KMS-11 (cell line): ENCODE measurements around the gene CALCR.
"Not testable (repeated sequence)": the region's sequence is repeated elsewhere in the genome, so short reads cannot be mapped to it uniquely, and the experiment has no call there.

Experiments used
- H2AFZ ChIP-seq: fragments of 200-600 bp; sonication (generic); 2 replicates; pipeline ENCODE4 v1.6.1; 2016; ENCODE audit warnings: antibody characterized with exemption, mixed run types, low read depth
- H3K27ac ChIP-seq: fragments of 200-600 bp; sonication (generic); 2 replicates; pipeline ENCODE4 v1.6.1; 2016; ENCODE audit warnings: mild to moderate bottlenecking, mixed run types
- H3K27me3 ChIP-seq: fragments of 200-600 bp; sonication (generic); 2 replicates; pipeline ENCODE4 v1.6.1; 2017; ENCODE audit warnings: mild to moderate bottlenecking, low read depth, mixed run types, moderate library complexity; ENCODE audit not compliant: insufficient read depth
- H3K36me3 ChIP-seq: fragments of 200-600 bp; sonication (generic); 2 replicates; pipeline ENCODE4 v1.6.1; 2017; ENCODE audit warnings: mild to moderate bottlenecking, mixed run types; ENCODE audit not compliant: insufficient read depth
- H3K4me1 ChIP-seq: fragments of 200-600 bp; sonication (generic); 2 replicates; pipeline ENCODE4 v1.6.1; 2016; ENCODE audit warnings: mild to moderate bottlenecking, low read depth, mixed run types; ENCODE audit not compliant: poor library complexity, severe bottlenecking
- H3K4me2 ChIP-seq: fragments of 200-600 bp; sonication (generic); 2 replicates; pipeline ENCODE4 v1.7.0; 2016; ENCODE audit warnings: mild to moderate bottlenecking, mixed run types
- H3K4me3 ChIP-seq: fragments of 200-600 bp; sonication (generic); IDR thresholded peaks from 2 replicates; pipeline ENCODE4 v1.6.1; 2017; ENCODE audit warnings: low read depth, low read length, mixed read lengths; ENCODE audit not compliant: insufficient read depth
- H3K79me2 ChIP-seq: fragments of 200-600 bp; sonication (generic); 2 replicates; pipeline ENCODE4 v1.6.1; 2016; ENCODE audit warnings: low read depth, mixed run types; ENCODE audit not compliant: insufficient read depth
- H3K9ac ChIP-seq: fragments of 200-600 bp; sonication (generic); 2 replicates; pipeline ENCODE4 v1.6.1; 2016; ENCODE audit warnings: mild to moderate bottlenecking, mixed run types
- H4K20me1 ChIP-seq: fragments of 200-600 bp; sonication (generic); 2 replicates; pipeline ENCODE4 v1.6.1; 2016; ENCODE audit warnings: mild to moderate bottlenecking, mixed run types; ENCODE audit not compliant: insufficient read depth
- TF ChIP-seq, protein P1 (sequence below): fragments of 200-600 bp; sonication (generic); conservative IDR thresholded peaks from 2 replicates; pipeline ENCODE4 v1.6.1; 2017; ENCODE audit warnings: low read depth, mild to moderate bottlenecking, antibody characterized with exemption, low read length, moderate library complexity, mixed read lengths

CALCR gene

DNA sequence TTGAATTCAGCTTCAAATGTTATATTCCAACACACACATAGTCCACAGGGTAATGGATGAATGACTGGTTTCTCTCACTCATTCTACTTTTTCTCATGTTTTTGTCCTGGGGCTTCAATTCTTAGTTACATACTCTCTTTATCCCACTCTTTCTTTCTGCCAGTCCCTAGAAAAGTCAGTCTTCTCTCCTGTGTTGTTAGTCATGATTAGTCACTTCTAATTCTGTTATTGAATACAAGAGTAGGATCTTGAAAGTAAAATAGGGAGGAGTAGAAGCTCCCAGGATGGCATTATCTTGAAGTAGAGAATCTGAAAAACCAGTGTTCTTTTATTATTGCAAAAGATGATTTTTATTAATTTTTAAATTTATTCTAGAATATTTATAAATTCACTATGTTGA is 45.5 kb upstream of the CALCR start:
- TF ChIP-seq, protein P1, sequence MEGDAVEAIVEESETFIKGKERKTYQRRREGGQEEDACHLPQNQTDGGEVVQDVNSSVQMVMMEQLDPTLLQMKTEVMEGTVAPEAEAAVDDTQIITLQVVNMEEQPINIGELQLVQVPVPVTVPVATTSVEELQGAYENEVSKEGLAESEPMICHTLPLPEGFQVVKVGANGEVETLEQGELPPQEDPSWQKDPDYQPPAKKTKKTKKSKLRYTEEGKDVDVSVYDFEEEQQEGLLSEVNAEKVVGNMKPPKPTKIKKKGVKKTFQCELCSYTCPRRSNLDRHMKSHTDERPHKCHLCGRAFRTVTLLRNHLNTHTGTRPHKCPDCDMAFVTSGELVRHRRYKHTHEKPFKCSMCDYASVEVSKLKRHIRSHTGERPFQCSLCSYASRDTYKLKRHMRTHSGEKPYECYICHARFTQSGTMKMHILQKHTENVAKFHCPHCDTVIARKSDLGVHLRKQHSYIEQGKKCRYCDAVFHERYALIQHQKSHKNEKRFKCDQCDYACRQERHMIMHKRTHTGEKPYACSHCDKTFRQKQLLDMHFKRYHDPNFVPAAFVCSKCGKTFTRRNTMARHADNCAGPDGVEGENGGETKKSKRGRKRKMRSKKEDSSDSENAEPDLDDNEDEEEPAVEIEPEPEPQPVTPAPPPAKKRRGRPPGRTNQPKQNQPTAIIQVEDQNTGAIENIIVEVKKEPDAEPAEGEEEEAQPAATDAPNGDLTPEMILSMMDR, result no peak
- no peak overlapping the region for H3K27ac ChIP-seq
- no peaks in the 10 kb centered on the region for H3K4me1 ChIP-seq
- H3K4me3 ChIP-seq, result no peak overlapping the region
- H3K79me2 ChIP-seq, result no peaks in the 10 kb centered on the region
- H3K27me3 ChIP-seq, result no peaks in the 10 kb centered on the region
- no peak overlapping the region for H3K4me2 ChIP-seq
- H3K9ac ChIP-seq, result no peak overlapping the region
- no peaks in the 10 kb centered on the region for H3K36me3 ChIP-seq
- H2AFZ ChIP-seq, result no peak overlapping the region
- H4K20me1 ChIP-seq, result no peaks in the 10 kb centered on the region

GRCh38 chr7:93601363-93601762 is 26.8 kb upstream of the CALCR start:
- Histone ChIP-seq H3K27me3 (no peaks in the 10 kb centered on the region), H3K36me3 (no peaks in the 10 kb centered on the region), H3K4me2 (no peak overlapping the region), H3K27ac (no peak overlapping the region), H3K79me2 (no peaks in the 10 kb centered on the region), H3K9ac (no peak overlapping the region), H2AFZ (no peak overlapping the region), H4K20me1 (no peaks in the 10 kb centered on the region), H3K4me3 (no peak overlapping the region), H3K4me1 (no peaks in the 10 kb centered on the region)
- TF ChIP-seq, protein P1, result no peak

- H3K27ac ChIP-seq, result no peak overlapping the region
- H2AFZ ChIP-seq, result no peak overlapping the region
- TF ChIP-seq, protein P1, result no peak
- no peak overlapping the region for H3K4me2 ChIP-seq
- no peaks in the 10 kb centered on the region for H4K20me1 ChIP-seq
- no peaks in the 10 kb centered on the region for H3K27me3 ChIP-seq
- no peaks in the 10 kb centered on the region for H3K79me2 ChIP-seq
- no peak overlapping the region for H3K9ac ChIP-seq
- H3K4me1 ChIP-seq, result no peaks in the 10 kb centered on the region
- no peaks in the 10 kb centered on the region for H3K36me3 ChIP-seq
- no peak overlapping the region for H3K4me3 ChIP-seq
Observed at GRCh38 chr7:93594250-93594649, 19.7 kb upstream of the CALCR start.

GRCh38 chr7:93592588-93593266 is 18.2 kb upstream of the CALCR start:
- TF ChIP-seq, protein P1, result no peak
- no peaks in the 10 kb centered on the region for H3K79me2 ChIP-seq
- no peak overlapping the region for H3K4me2 ChIP-seq
- no peak overlapping the region for H2AFZ ChIP-seq
- H3K36me3 ChIP-seq, result no peaks in the 10 kb centered on the region
- no peaks in the 10 kb centered on the region for H4K20me1 ChIP-seq
- H3K27me3 ChIP-seq, result no peaks in the 10 kb centered on the region
- no peak overlapping the region for H3K9ac ChIP-seq
- no peak overlapping the region for H3K27ac ChIP-seq
- no peak overlapping the region for H3K4me3 ChIP-seq
- no peaks in the 10 kb centered on the region for H3K4me1 ChIP-seq

DNA sequence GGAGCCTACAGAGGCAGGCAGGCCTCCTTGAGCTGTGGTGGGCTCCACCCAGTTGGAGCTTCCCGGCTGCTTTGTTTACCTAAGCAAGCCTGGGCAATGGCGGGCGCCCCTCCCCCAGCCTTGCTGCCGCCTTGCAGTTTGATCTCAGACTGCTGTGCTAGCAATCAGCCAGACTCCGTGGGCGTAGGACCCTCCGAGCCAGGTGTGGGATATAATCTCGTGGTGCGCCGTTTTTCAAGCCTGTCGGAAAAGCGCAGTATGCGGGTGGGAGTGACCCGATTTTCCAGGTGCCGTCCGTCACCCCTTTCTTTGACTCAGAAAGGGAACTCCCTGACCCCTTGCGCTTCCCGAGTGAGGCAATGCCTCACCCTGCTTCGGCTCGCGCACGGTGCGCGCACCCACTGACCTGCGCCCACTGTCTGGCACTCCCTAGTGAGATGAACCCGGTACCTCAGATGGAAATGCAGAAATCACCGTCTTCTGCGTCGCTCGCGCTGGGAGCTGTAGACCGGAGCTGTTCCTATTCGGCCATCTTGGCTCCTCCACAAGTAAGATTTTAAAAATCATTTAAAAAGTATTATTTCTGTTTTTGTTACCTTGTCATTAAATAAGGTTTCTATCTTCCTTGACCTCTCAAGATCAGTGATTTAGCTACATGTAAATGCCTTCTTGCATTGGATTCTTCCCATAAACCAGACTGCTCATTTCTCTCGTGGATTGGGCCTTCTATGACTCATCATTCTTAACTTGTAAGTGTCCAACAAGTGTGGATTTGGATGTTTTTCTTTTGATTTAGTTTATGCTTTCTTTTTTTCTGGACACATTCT is 16.9 kb upstream of the CALCR start:
- H2AFZ ChIP-seq, H3K36me3 ChIP-seq, H3K27me3 ChIP-seq, H3K4me2 ChIP-seq, H3K9ac ChIP-seq, H4K20me1 ChIP-seq, H3K79me2 ChIP-seq, H3K4me3 ChIP-seq, H3K27ac ChIP-seq, H3K4me1 ChIP-seq: not testable (repeated sequence)

DNA sequence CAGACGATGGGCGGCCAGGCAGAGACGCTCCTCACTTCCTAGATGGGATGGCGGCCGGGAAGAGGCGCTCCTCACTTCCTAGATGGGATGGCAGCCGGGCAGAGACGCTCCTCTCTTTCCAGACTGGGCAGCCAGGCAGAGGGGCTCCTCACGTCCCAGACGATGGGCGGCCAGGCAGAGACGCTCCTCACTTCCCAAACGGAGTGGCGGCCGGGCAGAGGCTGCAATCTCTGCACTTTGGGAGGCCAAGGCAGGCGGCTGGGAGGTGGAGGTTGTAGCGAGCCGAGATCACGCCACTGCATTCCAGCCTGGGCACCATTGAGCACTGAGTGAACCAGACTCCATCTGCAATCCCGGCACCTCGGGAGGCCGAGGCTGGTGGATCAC is 11.9 kb upstream of the CALCR start:
- H3K27ac ChIP-seq, result not testable (repeated sequence)

More for the DNA sequence above, 11.9 kb upstream of the CALCR start:
- not testable (repeated sequence) for H4K20me1 ChIP-seq, H3K9ac ChIP-seq, H3K4me1 ChIP-seq, H3K4me3 ChIP-seq, H2AFZ ChIP-seq, H3K27me3 ChIP-seq, H3K36me3 ChIP-seq, H3K79me2 ChIP-seq, H3K4me2 ChIP-seq
